Measurements from ENCODE around the gene PTK7.
"Not testable (repeated sequence)": the region's sequence is repeated elsewhere in the genome, so short reads cannot be mapped to it uniquely, and the experiment has no call there.

The PTK7 gene

GRCh38 chr6:43139973-43140372 is 63.9 kb downstream of the PTK7 start:
- not testable (repeated sequence) for H3K4me1 ChIP-seq (ENCODE audit: insufficient read depth, low read length); H3K9ac ChIP-seq (ENCODE audit: low read depth, low read length); H3K27me3 ChIP-seq (ENCODE audit: insufficient read depth, low read length); H3K27ac ChIP-seq (ENCODE audit: low read depth, low read length); H3K4me3 ChIP-seq (ENCODE audit: low read length); H3K9me3 ChIP-seq (ENCODE audit: insufficient read depth, low read depth, low read length)
- H3K36me3 ChIP-seq (ENCODE audit: insufficient read depth, low read length): peaks cover 24% of the 10 kb centered on the region
- WGBS: 94% methylated on average over 11 of the region's 11 CpGs

GRCh38 chr6:43141644-43142043 is 65.5 kb downstream of the PTK7 start:
- Histone ChIP-seq H3K4me3 (ENCODE audit: low read length) (no peak overlapping the region), H3K9ac (ENCODE audit: low read depth, low read length) (no peak overlapping the region), H3K36me3 (ENCODE audit: insufficient read depth, low read length) (peaks cover 39% of the 10 kb centered on the region), H3K27me3 (ENCODE audit: insufficient read depth, low read length) (no peaks in the 10 kb centered on the region), H3K4me1 (ENCODE audit: insufficient read depth, low read length) (peaks cover 6% of the 10 kb centered on the region), H3K27ac (ENCODE audit: low read depth, low read length) (no peak overlapping the region), H3K9me3 (ENCODE audit: insufficient read depth, low read depth, low read length) (no peaks in the 10 kb centered on the region)
- WGBS: 95% methylated on average over 16 of the region's 16 CpGs

GRCh38 chr6:43142101-43142500 is 66.0 kb downstream of the PTK7 start:
- 92% methylated on average over 14 of the region's 14 CpGs for WGBS
- H3K27ac ChIP-seq (ENCODE audit: low read depth, low read length): no peak overlapping the region

GRCh38 chr6:43143235-43144128 is 67.4 kb downstream of the PTK7 start:
- peak overlapping the region; percentile 67 for H3K27ac ChIP-seq (ENCODE audit: low read depth, low read length)

More at GRCh38 chr6:43142101-43142500, 66.0 kb downstream of the PTK7 start:
- Histone ChIP-seq H3K36me3 (ENCODE audit: insufficient read depth, low read length) (peaks cover 44% of the 10 kb centered on the region), H3K4me1 (ENCODE audit: insufficient read depth, low read length) (peaks cover 6% of the 10 kb centered on the region), H3K9ac (ENCODE audit: low read depth, low read length) (no peak overlapping the region), H3K4me3 (ENCODE audit: low read length) (no peak overlapping the region), H3K27me3 (ENCODE audit: insufficient read depth, low read length) (no peaks in the 10 kb centered on the region), H3K9me3 (ENCODE audit: insufficient read depth, low read depth, low read length) (no peaks in the 10 kb centered on the region)

GRCh38 chr6:43144879-43145278 is 68.8 kb downstream of the PTK7 start:
- 87% methylated on average over 6 of the region's 6 CpGs for WGBS
- Histone ChIP-seq H3K27ac (ENCODE audit: low read depth, low read length) (no peak overlapping the region), H3K9ac (ENCODE audit: low read depth, low read length) (no peak overlapping the region), H3K9me3 (ENCODE audit: insufficient read depth, low read depth, low read length) (no peaks in the 10 kb centered on the region), H3K4me1 (ENCODE audit: insufficient read depth, low read length) (peaks cover 6% of the 10 kb centered on the region), H3K27me3 (ENCODE audit: insufficient read depth, low read length) (no peaks in the 10 kb centered on the region), H3K36me3 (ENCODE audit: insufficient read depth, low read length) (peaks cover 43% of the 10 kb centered on the region), H3K4me3 (ENCODE audit: low read length) (no peak overlapping the region)

More at GRCh38 chr6:43143235-43144128, 67.4 kb downstream of the PTK7 start:
- Histone ChIP-seq H3K4me3 (ENCODE audit: low read length) (no peak overlapping the region), H3K27me3 (ENCODE audit: insufficient read depth, low read length) (no peaks in the 10 kb centered on the region), H3K9me3 (ENCODE audit: insufficient read depth, low read depth, low read length) (no peaks in the 10 kb centered on the region), H3K36me3 (ENCODE audit: insufficient read depth, low read length) (peaks cover 51% of the 10 kb centered on the region), H3K9ac (ENCODE audit: low read depth, low read length) (peak overlapping the region; percentile 27; the same call in 1 of the 2 replicates), H3K4me1 (ENCODE audit: insufficient read depth, low read length) (peaks cover 6% of the 10 kb centered on the region)
- WGBS: 13% methylated on average over 25 of the region's 25 CpGs

GRCh38 chr6:43146261-43146660 is 70.1 kb downstream of the PTK7 start:
- 90% methylated on average over 3 of the region's 3 CpGs for WGBS
- peaks cover 6% of the 10 kb centered on the region for H3K4me1 ChIP-seq (ENCODE audit: insufficient read depth, low read length)
- H3K9ac ChIP-seq (ENCODE audit: low read depth, low read length): no peak overlapping the region
- H3K36me3 ChIP-seq (ENCODE audit: insufficient read depth, low read length): peaks cover 41% of the 10 kb centered on the region
- no peak overlapping the region for H3K4me3 ChIP-seq (ENCODE audit: low read length)
- no peaks in the 10 kb centered on the region for H3K27me3 ChIP-seq (ENCODE audit: insufficient read depth, low read length)
- H3K9me3 ChIP-seq (ENCODE audit: insufficient read depth, low read depth, low read length): no peaks in the 10 kb centered on the region
- no peak overlapping the region for H3K27ac ChIP-seq (ENCODE audit: low read depth, low read length)

DNA sequence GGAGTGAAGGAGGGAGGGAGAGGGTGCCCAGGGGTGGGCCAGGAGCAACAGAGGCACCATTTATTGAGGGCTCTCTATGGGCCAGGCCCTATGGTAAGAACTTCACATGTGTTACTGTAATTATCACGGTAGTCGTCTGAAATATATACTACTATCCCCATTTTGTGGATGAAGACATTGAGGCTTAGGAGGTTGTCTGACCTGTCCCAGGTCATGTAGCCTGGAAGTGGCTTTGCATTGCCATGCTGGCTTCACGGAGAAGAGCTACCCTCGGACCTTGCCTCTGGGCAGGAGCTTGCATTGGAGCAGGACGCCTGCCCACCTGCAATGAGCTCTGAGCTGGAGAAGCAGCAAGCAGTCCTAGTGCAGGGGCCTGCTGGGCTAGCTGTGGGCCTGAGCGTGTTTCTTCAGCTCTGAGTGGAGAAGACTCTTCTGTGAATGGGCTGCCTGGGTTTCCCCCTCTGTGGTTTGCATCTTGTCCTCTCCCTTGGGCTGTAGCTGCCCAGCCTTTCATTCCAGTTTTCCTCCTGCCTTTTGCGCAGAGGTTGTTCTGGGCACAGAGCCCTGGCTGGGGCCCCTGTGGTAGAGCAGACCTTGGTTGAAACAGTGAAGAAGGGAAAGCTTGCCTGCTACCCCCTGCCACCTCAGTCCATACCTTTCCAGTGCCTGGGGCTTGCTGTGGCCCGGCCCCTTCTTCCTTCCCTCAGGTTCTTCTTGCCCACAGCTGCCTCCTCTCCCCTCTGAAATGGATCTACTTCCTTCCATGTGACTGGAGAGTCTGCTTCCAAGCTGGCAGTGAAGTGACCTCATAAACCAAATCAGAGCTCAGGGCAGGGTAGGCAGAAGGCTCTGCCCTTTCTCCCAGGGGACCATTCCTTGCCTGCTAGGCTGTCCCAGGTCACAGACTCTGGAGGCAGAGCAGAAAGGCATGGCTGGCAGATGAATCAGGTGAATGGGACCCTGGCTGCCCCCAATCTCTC is 70.9 kb downstream of the PTK7 start:
- Histone ChIP-seq H3K4me3 (ENCODE audit: low read length) (no peak overlapping the region), H3K9ac (ENCODE audit: low read depth, low read length) (no peak overlapping the region), H3K4me1 (ENCODE audit: insufficient read depth, low read length) (peaks cover 6% of the 10 kb centered on the region), H3K27ac (ENCODE audit: low read depth, low read length) (no peak overlapping the region), H3K36me3 (ENCODE audit: insufficient read depth, low read length) (peaks cover 36% of the 10 kb centered on the region), H3K9me3 (ENCODE audit: insufficient read depth, low read depth, low read length) (no peaks in the 10 kb centered on the region), H3K27me3 (ENCODE audit: insufficient read depth, low read length) (no peaks in the 10 kb centered on the region)
- 95% methylated on average over 8 of the region's 8 CpGs for WGBS

GRCh38 chr6:43147691-43148477 is 71.8 kb downstream of the PTK7 start:
- no peak overlapping the region for H3K4me3 ChIP-seq (ENCODE audit: low read length)
- H3K4me1 ChIP-seq (ENCODE audit: insufficient read depth, low read length): peaks cover 4% of the 10 kb centered on the region
- no peaks in the 10 kb centered on the region for H3K9me3 ChIP-seq (ENCODE audit: insufficient read depth, low read depth, low read length)
- peaks cover 38% of the 10 kb centered on the region for H3K36me3 ChIP-seq (ENCODE audit: insufficient read depth, low read length)
- 96% methylated on average over 6 of the region's 6 CpGs for WGBS
- H3K27me3 ChIP-seq (ENCODE audit: insufficient read depth, low read length): no peaks in the 10 kb centered on the region
- H3K9ac ChIP-seq (ENCODE audit: low read depth, low read length): no peak overlapping the region
- H3K27ac ChIP-seq (ENCODE audit: low read depth, low read length): no peak overlapping the region

GRCh38 chr6:43149265-43149664 is 73.2 kb downstream of the PTK7 start:
- H3K36me3 ChIP-seq (ENCODE audit: insufficient read depth, low read length): peaks cover 38% of the 10 kb centered on the region
- H3K27ac ChIP-seq (ENCODE audit: low read depth, low read length): no peak overlapping the region
- 98% methylated on average over 1 of the region's 1 CpG for WGBS

GRCh38 chr6:43150051-43150751 is 74.1 kb downstream of the PTK7 start:
- H3K4me1 ChIP-seq (ENCODE audit: insufficient read depth, low read length): no peaks in the 10 kb centered on the region
- no peak overlapping the region for H3K27ac ChIP-seq (ENCODE audit: low read depth, low read length)
- no peaks in the 10 kb centered on the region for H3K9me3 ChIP-seq (ENCODE audit: insufficient read depth, low read depth, low read length)
- H3K9ac ChIP-seq (ENCODE audit: low read depth, low read length): no peak overlapping the region
- WGBS: 96% methylated on average over 7 of the region's 7 CpGs
- H3K36me3 ChIP-seq (ENCODE audit: insufficient read depth, low read length): peaks cover 29% of the 10 kb centered on the region
- no peaks in the 10 kb centered on the region for H3K27me3 ChIP-seq (ENCODE audit: insufficient read depth, low read length)
- H3K4me3 ChIP-seq (ENCODE audit: low read length): no peak overlapping the region

More at GRCh38 chr6:43149265-43149664, 73.2 kb downstream of the PTK7 start:
- Histone ChIP-seq H3K9ac (ENCODE audit: low read depth, low read length) (no peak overlapping the region), H3K27me3 (ENCODE audit: insufficient read depth, low read length) (no peaks in the 10 kb centered on the region), H3K4me1 (ENCODE audit: insufficient read depth, low read length) (no peaks in the 10 kb centered on the region), H3K4me3 (ENCODE audit: low read length) (no peak overlapping the region), H3K9me3 (ENCODE audit: insufficient read depth, low read depth, low read length) (no peaks in the 10 kb centered on the region)

All from HUES64 (cell line).